Measurements from ENCODE around the gene TREH. TPM values are rescaled to one million over a fixed set of nuclear protein-coding genes. Genes with fewer than 3 reads are reported as not detected.

TREH gene
- polyA plus RNA-seq (2012; ENCODE audit: insufficient read length, low read depth): not detected

DNA sequence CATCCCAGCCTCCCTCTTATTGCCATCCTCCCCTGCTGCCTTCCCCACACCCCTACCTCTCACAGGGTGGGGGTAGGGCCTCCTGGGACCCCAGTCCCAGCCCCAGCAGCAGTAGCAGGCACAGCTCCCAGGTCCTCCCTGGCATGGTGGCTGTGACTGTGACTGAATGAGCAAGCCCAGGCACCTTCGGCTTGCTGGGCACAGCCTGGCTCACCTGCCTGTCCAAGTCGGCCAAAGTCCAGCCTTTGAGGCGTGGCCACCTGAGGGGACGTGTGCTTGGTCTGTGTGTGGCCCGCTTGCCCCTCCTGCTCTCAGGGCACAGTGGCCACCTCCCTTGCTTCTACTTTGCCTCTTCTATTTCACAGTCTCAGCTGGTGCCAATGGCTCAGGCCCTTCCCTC is at the start of gene TREH:
Gene TREH (minus strand): TSS at position 168 of the 400 bp plus-strand sequence. CDS start 23 bp downstream, at position 145.
- TF ChIP-seq SIN3A (IDR thresholded peaks at IDR 0.05; ENCODE audit: borderline replicate concordance, insufficient read depth, low read length) (no peak), FOXP2 (optimal IDR thresholded peaks at IDR 0.05; ENCODE audit: borderline replicate concordance, extremely low read depth, extremely low read length, insufficient read depth) (no peak), TAF1 (IDR thresholded peaks at IDR 0.05; ENCODE audit: borderline replicate concordance, insufficient read depth, low read length) (no peak), POLR2AphosphoS5 (IDR thresholded peaks at IDR 0.05; ENCODE audit: low read depth, low read length) (no peak)
- TF ChIP-seq, protein P1, sequence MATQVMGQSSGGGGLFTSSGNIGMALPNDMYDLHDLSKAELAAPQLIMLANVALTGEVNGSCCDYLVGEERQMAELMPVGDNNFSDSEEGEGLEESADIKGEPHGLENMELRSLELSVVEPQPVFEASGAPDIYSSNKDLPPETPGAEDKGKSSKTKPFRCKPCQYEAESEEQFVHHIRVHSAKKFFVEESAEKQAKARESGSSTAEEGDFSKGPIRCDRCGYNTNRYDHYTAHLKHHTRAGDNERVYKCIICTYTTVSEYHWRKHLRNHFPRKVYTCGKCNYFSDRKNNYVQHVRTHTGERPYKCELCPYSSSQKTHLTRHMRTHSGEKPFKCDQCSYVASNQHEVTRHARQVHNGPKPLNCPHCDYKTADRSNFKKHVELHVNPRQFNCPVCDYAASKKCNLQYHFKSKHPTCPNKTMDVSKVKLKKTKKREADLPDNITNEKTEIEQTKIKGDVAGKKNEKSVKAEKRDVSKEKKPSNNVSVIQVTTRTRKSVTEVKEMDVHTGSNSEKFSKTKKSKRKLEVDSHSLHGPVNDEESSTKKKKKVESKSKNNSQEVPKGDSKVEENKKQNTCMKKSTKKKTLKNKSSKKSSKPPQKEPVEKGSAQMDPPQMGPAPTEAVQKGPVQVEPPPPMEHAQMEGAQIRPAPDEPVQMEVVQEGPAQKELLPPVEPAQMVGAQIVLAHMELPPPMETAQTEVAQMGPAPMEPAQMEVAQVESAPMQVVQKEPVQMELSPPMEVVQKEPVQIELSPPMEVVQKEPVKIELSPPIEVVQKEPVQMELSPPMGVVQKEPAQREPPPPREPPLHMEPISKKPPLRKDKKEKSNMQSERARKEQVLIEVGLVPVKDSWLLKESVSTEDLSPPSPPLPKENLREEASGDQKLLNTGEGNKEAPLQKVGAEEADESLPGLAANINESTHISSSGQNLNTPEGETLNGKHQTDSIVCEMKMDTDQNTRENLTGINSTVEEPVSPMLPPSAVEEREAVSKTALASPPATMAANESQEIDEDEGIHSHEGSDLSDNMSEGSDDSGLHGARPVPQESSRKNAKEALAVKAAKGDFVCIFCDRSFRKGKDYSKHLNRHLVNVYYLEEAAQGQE (IDR thresholded peaks at IDR 0.05; ENCODE audit: insufficient read depth in 1 of 2, low read depth in 2 of 2, low read length in 2 of 2): no peak

- TF ChIP-seq SIN3A (IDR thresholded peaks at IDR 0.05; ENCODE audit: borderline replicate concordance, insufficient read depth, low read length): no peak
- no peak for TF ChIP-seq TAF1 (IDR thresholded peaks at IDR 0.05; ENCODE audit: borderline replicate concordance, insufficient read depth, low read length)
- no peak for TF ChIP-seq FOXP2 (optimal IDR thresholded peaks at IDR 0.05; ENCODE audit: borderline replicate concordance, extremely low read depth, extremely low read length, insufficient read depth)
- TF ChIP-seq, protein P1 (IDR thresholded peaks at IDR 0.05; ENCODE audit: insufficient read depth in 1 of 2, low read depth in 2 of 2, low read length in 2 of 2): no peak
- TF ChIP-seq POLR2AphosphoS5 (IDR thresholded peaks at IDR 0.05; ENCODE audit: low read depth, low read length): no peak
Observed at GRCh38 chr11:118715837-118716260, 36.4 kb upstream of the TREH start.

GRCh38 chr11:118715245-118715831 is 35.9 kb upstream of the TREH start:
- no peak for TF ChIP-seq POLR2AphosphoS5 (IDR thresholded peaks at IDR 0.05; ENCODE audit: low read depth, low read length)
- TF ChIP-seq SIN3A (IDR thresholded peaks at IDR 0.05; ENCODE audit: borderline replicate concordance, insufficient read depth, low read length): no peak
- TF ChIP-seq TAF1 (IDR thresholded peaks at IDR 0.05; ENCODE audit: borderline replicate concordance, insufficient read depth, low read length): no peak
- TF ChIP-seq FOXP2 (optimal IDR thresholded peaks at IDR 0.05; ENCODE audit: borderline replicate concordance, extremely low read depth, extremely low read length, insufficient read depth): no peak
- TF ChIP-seq, protein P1 (IDR thresholded peaks at IDR 0.05; ENCODE audit: insufficient read depth in 1 of 2, low read depth in 2 of 2, low read length in 2 of 2): no peak

- TF ChIP-seq SIN3A (IDR thresholded peaks at IDR 0.05; ENCODE audit: borderline replicate concordance, insufficient read depth, low read length): no peak
- TF ChIP-seq, protein P1 (IDR thresholded peaks at IDR 0.05; ENCODE audit: insufficient read depth in 1 of 2, low read depth in 2 of 2, low read length in 2 of 2): no peak
- TF ChIP-seq TAF1 (IDR thresholded peaks at IDR 0.05; ENCODE audit: borderline replicate concordance, insufficient read depth, low read length): no peak
- no peak for TF ChIP-seq FOXP2 (optimal IDR thresholded peaks at IDR 0.05; ENCODE audit: borderline replicate concordance, extremely low read depth, extremely low read length, insufficient read depth)
- TF ChIP-seq POLR2AphosphoS5 (IDR thresholded peaks at IDR 0.05; ENCODE audit: low read depth, low read length): no peak
Observed at GRCh38 chr11:118714816-118715215, 35.4 kb upstream of the TREH start.
